PC-9 (cell line): Measurements from ENCODE around the gene COA3. TPM values are rescaled to one million over a fixed set of nuclear protein-coding genes. Genes with fewer than 3 reads are reported as not detected.
A peak's percentile ranks its signal among the peaks of the same experiment; 100 is the strongest.

Experiments used
- BruUV-seq: library from RNA; stranded (reverse); fragments of 400-500 nt; replicated peaks from 2 replicates; lab custom pipeline; 2021; lab: Mats Ljungman, UMichigan
- CTCF ChIA-PET: fragments of 300-600 bp; sonication (Branson Sonifier 250); formaldehyde crosslinking; loops from one replicate; lab custom pipeline; 2022; ENCODE audit warnings: antibody characterized with exemption; lab: Charles Lee
- POLR2A ChIA-PET: fragments of 300-600 bp; sonication (Branson Sonifier 250); formaldehyde crosslinking; loops from one replicate; lab custom pipeline; 2022; ENCODE audit warnings: antibody characterized with exemption; ENCODE audit not compliant: unreplicated experiment; lab: Charles Lee
- DNase-seq, 2 experiments: peaks; one replicate each; pipeline versions ENCODE4 v3.0.0 to v3.0.0-alpha.2; 2015 to 2022; ENCODE audit warnings: mixed read lengths in 1 of 2
- H2AFZ ChIP-seq: fragments of 200-600 bp; sonication (generic); 2 replicates; pipeline ENCODE4 v1.8.1; 2017; ENCODE audit warnings: antibody characterized with exemption
- H3F3A ChIP-seq: fragments of 200-600 bp; sonication (generic); 2 replicates; pipeline ENCODE4 v1.8.1; 2017; ENCODE audit warnings: antibody characterized with exemption, mild to moderate bottlenecking, low read depth; ENCODE audit not compliant: insufficient read depth
- H3K27ac ChIP-seq: fragments of 200-600 bp; sonication (generic); 2 replicates; pipeline ENCODE4 v1.6.1; 2016; ENCODE audit warnings: mixed run types
- H3K27me3 ChIP-seq: fragments of 200-600 bp; sonication (generic); 2 replicates; pipeline ENCODE4 v1.6.1; 2016; ENCODE audit warnings: low read depth, mixed run types; ENCODE audit not compliant: insufficient read depth
- H3K36me3 ChIP-seq: fragments of 200-600 bp; sonication (generic); 2 replicates; pipeline ENCODE4 v1.6.1; 2016; ENCODE audit warnings: low read depth, mixed run types
- H3K4me1 ChIP-seq: fragments of 200-600 bp; sonication (generic); replicated peaks from 2 replicates; pipeline ENCODE4 v1.6.1; 2016; ENCODE audit warnings: mixed run types; ENCODE audit not compliant: insufficient read depth
- H3K4me2 ChIP-seq: fragments of 200-600 bp; sonication (generic); 2 replicates; pipeline ENCODE4 v1.6.1; 2017; ENCODE audit warnings: mixed run types
- H3K4me3 ChIP-seq: fragments of 200-600 bp; sonication (generic); 2 replicates; pipeline ENCODE4 v1.6.1; 2016; ENCODE audit warnings: mixed run types
- H3K79me2 ChIP-seq: fragments of 200-600 bp; sonication (generic); 2 replicates; pipeline ENCODE4 v1.6.1; 2017; ENCODE audit warnings: low read depth, mixed run types
- H3K9me2 ChIP-seq: fragments of 200-600 bp; sonication (generic); 2 replicates; pipeline ENCODE4 v1.8.1; 2017; ENCODE audit warnings: mild to moderate bottlenecking; ENCODE audit not compliant: insufficient read depth
- H3K9me3 ChIP-seq: fragments of 200-600 bp; sonication (generic); 2 replicates; pipeline ENCODE4 v1.8.1; 2016; ENCODE audit warnings: low read depth; ENCODE audit not compliant: insufficient read depth
- H4K20me1 ChIP-seq: fragments of 200-600 bp; sonication (generic); 2 replicates; pipeline ENCODE4 v1.8.1; 2017; ENCODE audit not compliant: insufficient read depth
- EZH2 ChIP-seq: fragments of 200-600 bp; sonication (generic); IDR thresholded peaks from 2 replicates; pipeline ENCODE4 v1.8.0; 2017; ENCODE audit warnings: antibody characterized with exemption, low read depth
- intact Hi-C: fragments of 100-400 bp; cut with micrococcal nuclease; formaldehyde crosslinking; loops from one replicate; pipeline ENCODE4 v1.10.0; 2022; ENCODE audit not compliant: unreplicated experiment
- total RNA-seq: library from RNA; stranded (reverse); gene quantifications from 2 replicates; pipeline ENCODE4 v1.2.3, GENCODE V29; 2021
- TF ChIP-seq, protein P1 (sequence below): fragments of 200-600 bp; sonication (generic); conservative IDR thresholded peaks from 2 replicates; pipeline ENCODE4 v1.6.1; 2017; ENCODE audit warnings: mixed run types, antibody characterized with exemption, mild to moderate bottlenecking, moderate library complexity

COA3 gene
- total RNA-seq, 1 experiment from 2014 or later: 49.9 TPM

GRCh38 chr17:42783062-42783790 is 15.3 kb downstream of the COA3 start:
- H3K79me2 ChIP-seq: no peaks in the 10 kb centered on the region
- H3K27ac ChIP-seq: peak overlapping the region; percentile 76
- no peak overlapping the region for H3K4me3 ChIP-seq
- H3K36me3 ChIP-seq: peaks cover 6% of the 10 kb centered on the region; the same call in 1 of the 2 replicates
- no peak overlapping the region for H2AFZ ChIP-seq
- POLR2A ChIA-PET: interaction anchor here (0.6 kb wide), 1 partner anchor 115 kb away, joined by 3 read pairs; no protein-coding TSS in a partner anchor
- CTCF ChIA-PET: interaction anchor here (1.1 kb wide), 1 partner anchor 19 kb away, joined by 6 read pairs; no protein-coding TSS in a partner anchor
- no peaks in the 10 kb centered on the region for H3K27me3 ChIP-seq
- H3K9me3 ChIP-seq: no peaks in the 10 kb centered on the region
- peak; percentile 53 to 91 for DNase-seq
- no peaks in the 10 kb centered on the region for H4K20me1 ChIP-seq
- peak overlapping the region; percentile 62 for H3K4me2 ChIP-seq
- BruUV-seq: no TSS peak
- intact Hi-C loops: no loop called here
- TF ChIP-seq, protein P1, sequence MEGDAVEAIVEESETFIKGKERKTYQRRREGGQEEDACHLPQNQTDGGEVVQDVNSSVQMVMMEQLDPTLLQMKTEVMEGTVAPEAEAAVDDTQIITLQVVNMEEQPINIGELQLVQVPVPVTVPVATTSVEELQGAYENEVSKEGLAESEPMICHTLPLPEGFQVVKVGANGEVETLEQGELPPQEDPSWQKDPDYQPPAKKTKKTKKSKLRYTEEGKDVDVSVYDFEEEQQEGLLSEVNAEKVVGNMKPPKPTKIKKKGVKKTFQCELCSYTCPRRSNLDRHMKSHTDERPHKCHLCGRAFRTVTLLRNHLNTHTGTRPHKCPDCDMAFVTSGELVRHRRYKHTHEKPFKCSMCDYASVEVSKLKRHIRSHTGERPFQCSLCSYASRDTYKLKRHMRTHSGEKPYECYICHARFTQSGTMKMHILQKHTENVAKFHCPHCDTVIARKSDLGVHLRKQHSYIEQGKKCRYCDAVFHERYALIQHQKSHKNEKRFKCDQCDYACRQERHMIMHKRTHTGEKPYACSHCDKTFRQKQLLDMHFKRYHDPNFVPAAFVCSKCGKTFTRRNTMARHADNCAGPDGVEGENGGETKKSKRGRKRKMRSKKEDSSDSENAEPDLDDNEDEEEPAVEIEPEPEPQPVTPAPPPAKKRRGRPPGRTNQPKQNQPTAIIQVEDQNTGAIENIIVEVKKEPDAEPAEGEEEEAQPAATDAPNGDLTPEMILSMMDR: no peak
- no peak for TF ChIP-seq EZH2
- peaks cover 30% of the 10 kb centered on the region for H3K4me1 ChIP-seq
- no peaks in the 10 kb centered on the region for H3K9me2 ChIP-seq
- peaks cover 15% of the 10 kb centered on the region for H3F3A ChIP-seq

DNA sequence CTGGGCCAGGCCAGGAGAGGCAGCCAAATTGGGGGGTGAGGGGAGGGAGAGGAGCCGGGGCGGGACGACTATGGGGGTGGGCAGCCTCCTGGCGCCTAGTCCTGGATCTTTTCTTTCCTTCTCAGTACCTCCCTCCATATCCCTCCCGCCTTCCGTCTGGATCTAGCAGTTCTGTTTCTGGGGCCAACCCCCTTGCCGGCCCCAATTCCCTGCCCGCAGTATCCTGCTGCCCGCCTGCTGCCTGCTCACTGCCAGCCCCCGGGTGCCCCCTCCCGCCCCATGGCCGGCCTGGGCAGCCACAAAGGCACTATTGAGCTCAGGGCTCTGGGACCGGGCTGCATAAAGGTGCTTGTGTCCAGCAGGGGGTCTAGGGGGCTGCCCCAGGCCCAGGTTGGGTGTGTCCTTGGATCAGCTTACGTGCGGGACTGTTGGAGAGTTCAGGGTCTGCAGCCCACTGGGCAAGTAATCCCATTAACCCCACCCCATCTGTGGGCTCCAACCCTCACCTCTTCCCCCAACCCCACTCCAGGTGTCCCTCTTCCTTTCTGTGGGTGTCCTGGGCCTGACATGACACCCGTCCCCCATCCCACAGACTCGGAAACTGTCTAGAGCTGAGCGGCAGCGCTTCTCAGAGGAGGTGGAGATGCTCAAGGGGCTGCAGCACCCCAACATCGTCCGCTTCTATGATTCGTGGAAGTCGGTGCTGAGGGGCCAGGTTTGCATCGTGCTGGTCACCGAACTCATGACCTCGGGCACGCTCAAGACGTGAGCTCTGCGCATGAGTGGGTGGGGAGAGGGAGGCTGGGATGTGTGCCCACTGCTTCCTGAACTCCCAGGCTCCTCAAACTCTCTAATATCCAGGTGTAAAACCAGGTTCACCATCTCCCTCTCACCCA is 16.1 kb downstream of the COA3 start:
- TF ChIP-seq, protein P1: no peak
- TF ChIP-seq EZH2: no peak
- no peaks in the 10 kb centered on the region for H3K9me2 ChIP-seq
- H3K4me3 ChIP-seq: no peak overlapping the region
- ChIA-PET POLR2A (interaction anchor here (0.6 kb wide), 1 partner anchor 27 kb away, joined by 3 read pairs; no protein-coding TSS in a partner anchor), CTCF (no interaction called here)
- H3K4me1 ChIP-seq: peaks cover 30% of the 10 kb centered on the region
- intact Hi-C loops: no loop called here
- no peaks in the 10 kb centered on the region for H3K9me3 ChIP-seq
- H3K79me2 ChIP-seq: no peaks in the 10 kb centered on the region
- peaks cover 6% of the 10 kb centered on the region; the same call in 1 of the 2 replicates for H3K36me3 ChIP-seq
- no TSS peak for BruUV-seq
- H3K4me2 ChIP-seq: peak overlapping the region; percentile 62
- peaks cover 18% of the 10 kb centered on the region for H3F3A ChIP-seq
- H3K27me3 ChIP-seq: no peaks in the 10 kb centered on the region
- DNase-seq: no peak
- no peak overlapping the region for H2AFZ ChIP-seq
- H4K20me1 ChIP-seq: no peaks in the 10 kb centered on the region
- peak overlapping the region; percentile 76 for H3K27ac ChIP-seq

- H3K36me3 ChIP-seq: peaks cover 9% of the 10 kb centered on the region; the same call in 1 of the 2 replicates
- BruUV-seq: no TSS peak
- intact Hi-C loops: no loop called here
- H3K79me2 ChIP-seq: no peaks in the 10 kb centered on the region
- TF ChIP-seq EZH2: no peak
- TF ChIP-seq, protein P1: no peak
- no peak overlapping the region for H3K27ac ChIP-seq
- H3K4me1 ChIP-seq: peaks cover 30% of the 10 kb centered on the region
- H3K9me2 ChIP-seq: no peaks in the 10 kb centered on the region
- DNase-seq: no peak
- POLR2A ChIA-PET: interaction anchor here (0.6 kb wide), 1 partner anchor 26 kb away, joined by 3 read pairs; no protein-coding TSS in a partner anchor
- peaks cover 22% of the 10 kb centered on the region for H3F3A ChIP-seq
- no peaks in the 10 kb centered on the region for H3K9me3 ChIP-seq
- H2AFZ ChIP-seq: no peak overlapping the region
- no peaks in the 10 kb centered on the region for H3K27me3 ChIP-seq
- no peaks in the 10 kb centered on the region for H4K20me1 ChIP-seq
- CTCF ChIA-PET: no interaction called here
- no peak overlapping the region for H3K4me2 ChIP-seq
- no peak overlapping the region for H3K4me3 ChIP-seq
Measured at GRCh38 chr17:42781639-42782165, 16.8 kb downstream of the COA3 start.
